WERI-Rb-1 (cell line): Measurements from ENCODE around the gene SAMD10.
A peak's percentile ranks its signal among the peaks of the same experiment; 100 is the strongest.

Experiments
- DNase-seq: peaks from one replicate; pipeline ENCODE4 v3.0.0-alpha.2; 2020
- H3K27ac ChIP-seq: fragments of 250-450 bp; sonication (Bioruptor Pico); 2 replicates; pipeline ENCODE4 v1.5.1; 2020; ENCODE audit warnings: mild to moderate bottlenecking, moderate library complexity
- H3K27me3 ChIP-seq: fragments of 250-450 bp; sonication (Bioruptor Pico); 2 replicates; pipeline ENCODE4 v1.5.1; 2021; ENCODE audit warnings: mild to moderate bottlenecking, low read depth, moderate library complexity; ENCODE audit not compliant: insufficient read depth, severe bottlenecking
- H3K36me3 ChIP-seq: fragments of 250-450 bp; sonication (Bioruptor Pico); 2 replicates; pipeline ENCODE4 v1.5.1; 2020; ENCODE audit warnings: mild to moderate bottlenecking, moderate library complexity
- H3K4me3 ChIP-seq: 2 replicates; pipeline ENCODE4 v1.5.1; 2011; ENCODE audit warnings: low read depth, mild to moderate bottlenecking, control low read depth, low read length
- H3K9me3 ChIP-seq: fragments of 250-450 bp; sonication (Bioruptor Pico); 2 replicates; pipeline ENCODE4 v1.5.1; 2021; ENCODE audit warnings: mild to moderate bottlenecking, moderate library complexity; ENCODE audit not compliant: severe bottlenecking
- CTCF ChIP-seq: IDR thresholded peaks from 2 replicates; pipeline ENCODE4 v1.5.1; 2011; ENCODE audit warnings: low read depth, mild to moderate bottlenecking, control low read depth, inconsistent platforms, low read length

The SAMD10 gene

DNA sequence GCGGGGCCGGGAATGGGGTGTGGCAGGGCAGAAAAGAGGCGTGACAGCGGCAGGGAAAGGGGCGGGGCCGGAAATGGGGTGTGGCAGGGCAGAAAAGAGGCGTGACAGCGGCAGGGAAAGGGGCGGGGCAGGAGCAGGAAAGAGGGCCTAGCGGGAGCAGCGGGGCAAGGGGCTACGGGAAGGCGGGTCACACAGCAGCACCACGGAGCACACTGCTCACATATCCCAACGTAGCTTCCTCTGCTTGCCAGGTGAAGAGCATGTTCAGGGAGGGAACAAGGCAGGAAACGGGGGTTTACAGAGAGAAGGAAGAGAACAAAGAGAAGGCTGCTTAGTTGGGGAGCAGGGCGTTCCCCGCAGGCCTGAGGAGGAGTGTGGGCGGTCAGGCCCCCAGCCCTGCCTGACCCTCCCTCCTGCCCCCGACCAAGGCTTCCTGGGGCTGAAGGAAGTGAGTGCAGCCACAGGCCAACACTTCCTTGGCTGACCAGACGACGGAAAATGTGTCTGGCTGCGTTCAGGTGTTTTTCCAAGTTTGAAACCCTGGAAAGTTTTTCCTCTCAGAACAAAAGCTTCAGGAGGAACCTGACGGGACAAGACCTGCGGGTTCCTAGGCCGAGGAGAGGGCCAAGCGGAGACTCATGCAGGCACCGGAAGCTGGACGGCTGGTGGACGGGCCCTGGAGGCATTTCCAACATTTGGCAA is 37.0 kb downstream of the SAMD10 start:
- H3K27ac ChIP-seq, result no peak overlapping the region

GRCh38 chr20:63941282-63942081 is 38.0 kb downstream of the SAMD10 start:
- Histone ChIP-seq H3K4me3 (no peak overlapping the region), H3K9me3 (no peaks in the 10 kb centered on the region), H3K27me3 (no peaks in the 10 kb centered on the region), H3K27ac (no peak overlapping the region), H3K36me3 (peaks cover 9% of the 10 kb centered on the region)
- no peak for DNase-seq
- TF ChIP-seq CTCF, result no peak

More for the DNA sequence above, 37.0 kb downstream of the SAMD10 start:
- H3K27me3 ChIP-seq, result no peaks in the 10 kb centered on the region
- H3K4me3 ChIP-seq, result no peak overlapping the region
- DNase-seq, result peak; percentile 42
- no peaks in the 10 kb centered on the region for H3K9me3 ChIP-seq
- no peak for TF ChIP-seq CTCF
- peaks cover 9% of the 10 kb centered on the region for H3K36me3 ChIP-seq

DNA sequence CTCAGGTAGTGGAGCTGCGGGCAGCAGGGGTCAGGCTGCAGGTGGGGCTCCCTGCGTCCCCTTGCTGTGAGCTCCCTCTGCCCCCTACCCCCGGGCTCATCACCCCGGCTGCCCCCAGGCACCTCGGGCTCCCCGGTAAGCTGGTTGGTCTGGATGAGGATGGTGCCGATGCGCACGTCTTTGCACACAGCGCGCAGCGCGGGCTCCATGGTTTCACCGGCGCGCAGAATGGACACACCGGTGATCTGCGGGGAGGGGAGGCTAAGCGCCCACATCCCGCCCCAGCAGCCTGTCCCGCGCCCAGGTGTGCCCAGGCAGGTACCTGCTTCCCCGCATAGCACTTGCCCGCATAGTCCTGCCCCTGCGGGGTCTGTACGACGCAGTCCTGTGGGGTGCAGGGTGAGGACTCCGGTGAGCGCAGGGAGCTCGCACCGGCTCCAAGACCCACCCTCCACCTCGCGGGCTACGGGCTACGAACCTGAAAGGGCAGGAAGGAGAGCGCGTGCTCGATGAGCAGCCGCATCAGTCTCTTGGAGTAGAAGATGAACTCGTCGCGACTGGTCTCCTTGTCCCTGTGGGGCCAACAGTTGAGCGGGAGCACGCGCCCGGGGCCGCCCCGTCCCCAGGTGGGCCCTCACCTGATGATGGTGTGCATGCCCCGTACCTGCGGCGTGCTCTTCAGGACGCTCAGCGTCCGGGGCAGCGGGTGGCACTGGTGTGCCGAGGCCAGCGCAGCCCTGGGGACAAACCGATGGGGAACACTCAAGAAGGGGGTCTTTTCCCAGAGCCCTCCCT is 38.8 kb downstream of the SAMD10 start:
- H3K9me3 ChIP-seq, result no peaks in the 10 kb centered on the region
- no peak for TF ChIP-seq CTCF
- H3K27me3 ChIP-seq, result no peaks in the 10 kb centered on the region
- H3K4me3 ChIP-seq, result no peak overlapping the region
- peaks cover 9% of the 10 kb centered on the region for H3K36me3 ChIP-seq
- no peak for DNase-seq
- H3K27ac ChIP-seq, result no peak overlapping the region

- TF ChIP-seq CTCF, result no peak
- no peak overlapping the region for H3K4me3 ChIP-seq
- H3K36me3 ChIP-seq, result peaks cover 9% of the 10 kb centered on the region
- H3K27ac ChIP-seq, result no peak overlapping the region
- DNase-seq, result no peak
- H3K9me3 ChIP-seq, result no peaks in the 10 kb centered on the region
- H3K27me3 ChIP-seq, result no peaks in the 10 kb centered on the region
These were observed 39.4 kb downstream of the SAMD10 start for GRCh38 chr20:63940071-63940471.

DNA sequence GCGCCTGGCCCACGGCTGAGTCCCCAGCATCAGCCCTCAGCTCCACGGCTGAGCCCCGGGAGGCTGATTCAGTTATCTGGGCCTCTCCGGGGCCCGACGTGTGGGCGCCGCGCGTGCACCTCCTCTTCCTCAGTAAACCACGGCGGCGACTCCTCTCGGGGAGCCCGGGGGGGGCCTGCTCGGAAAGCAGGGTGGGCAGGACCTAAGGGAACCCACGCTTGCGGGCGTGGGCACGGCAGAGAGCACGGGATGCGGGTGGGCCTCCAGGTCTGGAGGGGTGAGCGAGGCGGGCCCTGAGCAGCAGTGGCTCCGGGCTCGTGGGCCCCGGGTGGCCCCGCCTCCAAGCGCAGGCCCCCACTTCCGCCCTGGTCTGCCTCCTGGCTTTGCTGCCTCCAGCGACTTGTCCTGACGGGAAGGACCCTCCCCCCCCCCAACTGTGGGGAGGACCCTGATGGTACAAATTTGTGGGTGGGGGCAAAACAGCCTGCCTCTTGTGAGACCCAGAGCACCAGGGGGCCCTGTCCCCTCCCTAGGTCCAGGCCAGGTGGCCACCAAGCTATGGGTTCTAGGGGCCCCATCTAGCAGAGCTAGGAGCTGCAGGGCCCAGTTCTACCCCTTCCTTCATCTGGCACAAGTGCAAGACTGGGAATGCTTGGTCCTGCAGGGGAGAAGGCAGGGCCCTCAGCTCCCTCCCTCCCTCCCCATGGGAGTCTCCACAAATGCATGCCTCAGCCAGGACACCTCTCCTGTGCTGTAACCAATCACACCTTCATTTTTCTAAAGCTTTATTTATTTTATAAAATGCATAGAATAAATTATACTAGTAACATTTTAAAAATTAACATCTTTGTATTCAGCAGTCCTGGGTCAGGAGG is 40.1 kb downstream of the SAMD10 start:
- no peaks in the 10 kb centered on the region for H3K27me3 ChIP-seq
- DNase-seq, result no peak
- H3K9me3 ChIP-seq, result no peaks in the 10 kb centered on the region
- no peak overlapping the region for H3K27ac ChIP-seq
- peaks cover 7% of the 10 kb centered on the region for H3K36me3 ChIP-seq
- no peak for TF ChIP-seq CTCF
- H3K4me3 ChIP-seq, result no peak overlapping the region
